K562 (cell line): Measurements from ENCODE around the gene SGCB. TPM values are rescaled to one million over a fixed set of nuclear protein-coding genes. Genes with fewer than 3 reads are reported as not detected.

ENCODE experiments used
- ATAC-seq: fragments of 200-7000 bp; cut with Tn5 transposase; 3 replicates; pipeline ENCODE4 v1.9.1; 2020; ENCODE audit warnings: moderate library complexity
- BruUV-seq: library from RNA; stranded (reverse); fragments of 400-500 nt; replicated peaks from 2 replicates; lab custom pipeline; 2021; lab: Mats Ljungman, UMichigan
- CTCF ChIA-PET: fragments of 300-600 bp; formaldehyde crosslinking; extraction: SDS; loops from one replicate; lab custom pipeline; 2021; ENCODE audit warnings: low intra/inter-chr PET ratio; lab: Yijun Ruan, JAX
- POLR2A ChIA-PET: fragments of 300-600, 350-650 bp; sonication (Branson Sonifier 250); formaldehyde crosslinking; extraction: SDS; loops from one replicate; lab custom pipeline; 2021; ENCODE audit warnings: antibody characterized with exemption, inconsistent platforms; lab: Yijun Ruan, JAX
- DNase-seq, 4 experiments: peaks; one replicate each; pipeline versions ENCODE4 v3.0.0 to v3.0.0-alpha.2; 2011 to 2018; ENCODE audit warnings: low spot score in 3 of 4, mixed read lengths in 3 of 4; ENCODE audit errors: extremely low read depth in 1 of 4
- FAIRE-seq: peaks from 2 replicates; lab custom pipeline; 2011; peaks lifted over from hg19 to GRCh38; lab: Jason Lieb, UNC
- H2AFZ ChIP-seq: 2 replicates; pipeline ENCODE4 v1.6.0; 2011; ENCODE audit warnings: low read depth, low read length, control low read depth, inconsistent platforms
- H3K27ac ChIP-seq: fragments of 200-600 bp; 3 replicates; pipeline ENCODE4 v1.8.0; 2011; ENCODE audit warnings: low read depth, mild to moderate bottlenecking, control low read depth, inconsistent platforms, low read length, moderate library complexity, mixed read lengths; ENCODE audit errors: extremely low read depth
- H3K27me3 ChIP-seq, 2 experiments: fragments of 300-600 bp in 1 of 2; 2 replicates in 1 of 2; 3 replicates in 1 of 2; pipeline versions ENCODE4 v1.6.0 to v1.8.0; 2011; ENCODE audit warnings: inconsistent platforms in 2 of 2, low read length in 2 of 2, mild to moderate bottlenecking in 1 of 2, mixed read lengths in 1 of 2, moderate library complexity in 1 of 2; ENCODE audit not compliant: control insufficient read depth in 2 of 2, insufficient read depth in 2 of 2
- H3K36me3 ChIP-seq: fragments of 300-600 bp; 3 replicates; pipeline ENCODE4 v1.8.0; 2011; ENCODE audit warnings: mild to moderate bottlenecking, low read length, inconsistent platforms; ENCODE audit not compliant: control insufficient read depth, insufficient read depth
- H3K4me1 ChIP-seq, 2 experiments: fragments of 200-600 bp in 1 of 2; replicated peaks in 1 of 2; 2 replicates in 1 of 2; 3 replicates in 1 of 2; pipeline versions ENCODE4 v1.5.1 to v1.8.0; 2011; ENCODE audit warnings: inconsistent platforms in 2 of 2, low read length in 2 of 2, mild to moderate bottlenecking in 1 of 2, mixed read lengths in 1 of 2, moderate library complexity in 1 of 2; ENCODE audit not compliant: control insufficient read depth in 2 of 2, insufficient read depth in 2 of 2
- H3K4me2 ChIP-seq: 2 replicates; pipeline ENCODE4 v1.6.1; 2011; ENCODE audit warnings: low read length, control low read depth, inconsistent platforms, mixed read lengths; ENCODE audit not compliant: insufficient read depth
- H3K4me3 ChIP-seq: fragments of 200-600 bp; sonication (generic), shearing (Covaris generic); 2 replicates; pipeline ENCODE4 v1.5.1; 2016; ENCODE audit warnings: control low read depth, inconsistent platforms
- H3K79me2 ChIP-seq: fragments of 200-600 bp; 3 replicates; pipeline ENCODE4 v1.8.0; 2011; ENCODE audit warnings: low read length, inconsistent platforms; ENCODE audit not compliant: control insufficient read depth, insufficient read depth
- H3K9ac ChIP-seq, 2 experiments: 2 replicates each; pipeline versions ENCODE4 v1.6.0 to v1.6.1; 2011; ENCODE audit warnings: low read depth in 2 of 2, low read length in 2 of 2, control low read depth in 1 of 2, inconsistent platforms in 1 of 2, mild to moderate bottlenecking in 1 of 2, mixed read lengths in 1 of 2; ENCODE audit not compliant: insufficient read depth in 1 of 2
- H3K9me1 ChIP-seq: one replicate; pipeline ENCODE4 v1.6.0; 2011; ENCODE audit warnings: inconsistent platforms, mild to moderate bottlenecking, low read length, moderate library complexity; ENCODE audit not compliant: control insufficient read depth, insufficient read depth
- H3K9me3 ChIP-seq: replicated peaks from 2 replicates; pipeline ENCODE4 v1.5.1; 2011; ENCODE audit warnings: low read depth, low read length, inconsistent platforms; ENCODE audit not compliant: control insufficient read depth, insufficient read depth
- H4K20me1 ChIP-seq: replicated peaks from 2 replicates; pipeline ENCODE4 v1.6.1; 2011; ENCODE audit warnings: low read length, inconsistent platforms, mixed read lengths; ENCODE audit not compliant: control insufficient read depth, insufficient read depth
- CHD2 ChIP-seq: IDR thresholded peaks from 2 replicates; pipeline ENCODE4 v1.6.1; 2011; ENCODE audit warnings: low read depth, low read length
- CHD7 ChIP-seq: fragments of 200-600 bp; sonication (generic); IDR thresholded peaks from one replicate; pipeline ENCODE4 v1.6.1; 2012; ENCODE audit warnings: mild to moderate bottlenecking, low read depth, low read length, inconsistent platforms
- MEIS2 ChIP-seq: fragments of 450-650 bp; IDR thresholded peaks from 2 replicates; pipeline ENCODE4 v1.6.1; 2014; ENCODE audit warnings: mild to moderate bottlenecking; ENCODE audit not compliant: partially characterized antibody
- MTA2 ChIP-seq: fragments of 450-650 bp; IDR thresholded peaks from 2 replicates; pipeline ENCODE4 v1.6.1; 2016; ENCODE audit warnings: low read depth
- RHOXF2B ChIP-seq: fragments of 250-450 bp; sonication (Bioruptor Pico); conservative IDR thresholded peaks from 2 replicates; pipeline ENCODE4 v1.5.1; 2021
- SP2 ChIP-seq: IDR thresholded peaks from 2 replicates; pipeline ENCODE4 v1.6.1; 2011; ENCODE audit warnings: mild to moderate bottlenecking, low read depth, low read length, moderate library complexity; ENCODE audit not compliant: poor library complexity, severe bottlenecking; ENCODE audit errors: extremely low read depth
- TRIM24 ChIP-seq, 2 experiments: fragments of 450-650 bp; IDR thresholded peaks; 2 replicates each; pipeline ENCODE4 v1.6.1; 2016
- ZKSCAN8 ChIP-seq: fragments of 200-800 bp; sonication (Bioruptor generic); IDR thresholded peaks from 2 replicates; pipeline ENCODE4 v1.6.1; 2016; ENCODE audit warnings: missing genetic modification characterization, missing compliant biosample characterization
- ZNF263 ChIP-seq: sonication (generic); formaldehyde crosslinking; IDR thresholded peaks from 2 replicates; pipeline ENCODE4 v1.8.0; 2022; ENCODE audit warnings: mild to moderate bottlenecking, missing genetic modification reagents, borderline replicate concordance
- ZNF785 ChIP-seq: fragments of 250-450 bp; sonication (Bioruptor Pico); IDR thresholded peaks from 2 replicates; pipeline ENCODE4 v1.4.0; 2020; ENCODE audit warnings: mild to moderate bottlenecking
- WGBS: fragments of 100-300 bp; shearing (Covaris generic); methylation state at CpG from one replicate; pipeline ENCODE4 v1.1.6; 2016; ENCODE audit warnings: low coverage, mixed read lengths; ENCODE audit not compliant: insufficient coverage; ENCODE audit errors: missing lambda C conversion rate; 5-methylcytosine and 5-hydroxymethylcytosine counted together
- in situ Hi-C: fragments of 300-500 bp; cut with MboI; formaldehyde crosslinking; loops from 4 replicates; pipeline ENCODE4 v1.15.0; 2018; ENCODE audit warnings: inconsistent platforms, mixed read lengths
- intact Hi-C: fragments of 100-400 bp; cut with micrococcal nuclease; formaldehyde crosslinking; loops from 2 replicates; pipeline ENCODE4 v1.14.2; 2022
- polyA plus RNA-seq, 8 experiments: library from polyadenylated mRNA; depleted of rRNA in 4 of 8; stranded (reverse) in 5 of 8; unstranded in 3 of 8; fragments of >200 nt; fragmentation: Nextera tagmentation in 2 of 8; fragmentation: Illumina TruSeq in 1 of 8; extraction: Ambion mirVana in 2 of 8; extraction: Trizol in 1 of 8; gene quantifications; 2 replicates each; pipeline versions ENCODE4 v1.2.1 to v1.2.3, GENCODE V29; 2011 to 2014; ENCODE audit warnings: inconsistent platforms in 1 of 8, missing spikeins in 1 of 8
- total RNA-seq, 7 experiments: library from RNA; depleted of rRNA in 6 of 7; stranded (reverse); fragments of >200 nt in 6 of 7; fragmentation: Illumina TruSeq in 2 of 7; extraction: Trizol in 2 of 7; gene quantifications; 2 replicates each; pipeline versions ENCODE4 v1.2.1 to v1.2.3, GENCODE V29; 2011 to 2021; ENCODE audit warnings: low replicate concordance in 1 of 7

Gene SGCB
- total and polyA plus RNA-seq, 9 of the 15 experiments (the other 6 are each of a cell fraction or from before 2014, with no cell fraction given): 0.01 to 0.20 (median 0.07) TPM; not detected in 3

DNA sequence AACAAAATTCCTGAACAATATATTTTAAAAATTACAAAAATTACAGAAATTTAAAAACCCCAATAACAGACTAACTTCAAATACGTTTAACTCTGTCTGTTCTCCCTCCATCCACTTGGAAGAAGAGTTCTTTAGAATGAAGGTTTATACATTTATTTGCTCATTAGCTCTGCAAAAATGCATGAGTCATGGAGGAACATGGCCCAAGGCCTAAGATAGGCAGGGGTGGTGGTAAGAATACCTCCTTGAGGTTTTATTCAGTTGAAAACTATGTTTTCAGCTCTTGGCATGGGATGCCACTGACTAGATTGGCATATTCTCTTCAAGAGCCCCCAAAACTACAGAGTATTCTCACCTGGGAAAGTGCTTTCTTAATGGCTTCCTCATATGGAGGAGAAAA lies 9.1 kb downstream of the SGCB start:
- Histone ChIP-seq H2AFZ (no peak overlapping the region), H3K4me1 (no peaks in the 10 kb centered on the region), H3K27me3 (no peaks in the 10 kb centered on the region), H3K4me2 (no peak overlapping the region), H3K9me1 (no peaks in the 10 kb centered on the region), H3K36me3 (no peaks in the 10 kb centered on the region), H3K27ac (no peak overlapping the region), H3K4me3 (no peak overlapping the region), H4K20me1 (no peaks in the 10 kb centered on the region), H3K9me3 (no peaks in the 10 kb centered on the region), H3K79me2 (no peaks in the 10 kb centered on the region), H3K9ac (no peak overlapping the region)
- POLR2A ChIA-PET: no interaction called here
- BruUV-seq: no TSS peak
- FAIRE-seq (no peak), DNase-seq (no peak), ATAC-seq (no peak)
- WGBS: 6% methylated on average over 1 of the region's 1 CpG
- intact Hi-C loops (no loop called here), in situ Hi-C loops (no loop called here)
- CTCF ChIA-PET: no interaction called here
- TF ChIP-seq CHD7 (no peak), ZKSCAN8 (no peak), MTA2 (no peak), MEIS2 (no peak), ZNF785 (CRISPR knock-in tag) (no peak), RHOXF2B (CRISPR knock-in tag) (no peak), SP2 (no peak), CHD2 (no peak), TRIM24 (IDR thresholded peaks at IDR 0.05) (no peak), ZNF263 (CRISPR knock-in tag) (no peak)
